GM19395 (cell line): ENCODE measurements around the gene ZNF747.
"Not testable (repeated sequence)": the region's sequence is repeated elsewhere in the genome, so short reads cannot be mapped to it uniquely, and the experiment has no call there.

Experiments used
- ATAC-seq: cut with Tn5 transposase; IDR thresholded peaks from one replicate; pipeline ENCODE4 v1.9.1; 2021; ENCODE audit warnings: mild to moderate bottlenecking, moderate library complexity; ENCODE audit not compliant: unreplicated experiment

The ZNF747 gene

GRCh38 chr16:30535106-30535776, 583 bp upstream of the ZNF747 start:
- peak; percentile 3 for ATAC-seq

- peak; percentile 21 for ATAC-seq
Measured at GRCh38 chr16:30533748-30534367, 800 bp downstream of the ZNF747 start.

- no peak for ATAC-seq
Measured at GRCh38 chr16:30533146-30533522, 1.5 kb downstream of the ZNF747 start.

- ATAC-seq, result no peak
Measured at GRCh38 chr16:30532285-30533145, 2.1 kb downstream of the ZNF747 start.

- no peak for ATAC-seq
Measured at GRCh38 chr16:30530163-30531037, 4.3 kb downstream of the ZNF747 start.

- ATAC-seq, result no peak
Measured at GRCh38 chr16:30528799-30529457, 5.7 kb downstream of the ZNF747 start.

- peak; percentile 13 for ATAC-seq
Measured at GRCh38 chr16:30527635-30528178, 7.0 kb downstream of the ZNF747 start.

GRCh38 chr16:30526823-30527634, 7.6 kb downstream of the ZNF747 start:
- ATAC-seq, result peak; percentile 75

- ATAC-seq, result no peak
Measured at GRCh38 chr16:30526137-30526822, 8.4 kb downstream of the ZNF747 start, which contains the start of gene ZNF768. Gene ZNF768, minus strand, starts transcription at chr16:30526566. Its CDS starts 153 bp downstream, at chr16:30526413.

GRCh38 chr16:30525844-30526136, 8.9 kb downstream of the ZNF747 start:
- ATAC-seq, result no peak

GRCh38 chr16:30524575-30525568, 9.8 kb downstream of the ZNF747 start:
- no peak for ATAC-seq

- no peak for ATAC-seq
Measured at GRCh38 chr16:30523768-30524574, 10.7 kb downstream of the ZNF747 start.

- ATAC-seq, result not testable (repeated sequence)
Measured at GRCh38 chr16:30522702-30523463, 11.8 kb downstream of the ZNF747 start.

- ATAC-seq, result no peak
Measured at GRCh38 chr16:30521873-30522641, 12.6 kb downstream of the ZNF747 start.

- no peak for ATAC-seq
Measured at GRCh38 chr16:30521476-30521872, 13.2 kb downstream of the ZNF747 start.
